H9 (cell line): ENCODE results near the gene PTGDR. TPM values are rescaled to one million over a fixed set of nuclear protein-coding genes. Genes with fewer than 3 reads are reported as not detected.
A peak's percentile ranks its signal among the peaks of the same experiment; 100 is the strongest.

Experiments used
- DNase-seq: peaks from one replicate; pipeline ENCODE4 v3.0.0-alpha.2; 2017
- H2AFZ ChIP-seq: one replicate; pipeline ENCODE4 v1.6.1; 2013; ENCODE audit warnings: mild to moderate bottlenecking, low read length, control low read depth, moderate library complexity
- H2AK5ac ChIP-seq: 2 replicates; pipeline ENCODE4 v1.6.1; 2013; ENCODE audit warnings: low read length, control low read depth, mixed read lengths; ENCODE audit not compliant: insufficient read length
- H2BK120ac ChIP-seq: one replicate; pipeline ENCODE4 v1.6.1; 2013; ENCODE audit warnings: low read depth, mild to moderate bottlenecking, low read length, control low read depth, inconsistent platforms; ENCODE audit not compliant: poor library complexity, severe bottlenecking
- H2BK12ac ChIP-seq: 2 replicates; pipeline ENCODE4 v1.6.1; 2013; ENCODE audit warnings: low read length, control low read depth, mixed read lengths, low read depth; ENCODE audit not compliant: insufficient read length
- H2BK15ac ChIP-seq: 2 replicates; pipeline ENCODE4 v1.6.1; 2013; ENCODE audit warnings: low read depth, low read length, control low read depth
- H2BK20ac ChIP-seq: one replicate; pipeline ENCODE4 v1.6.1; 2013; ENCODE audit warnings: low read depth, mild to moderate bottlenecking, low read length, control low read depth, inconsistent platforms; ENCODE audit not compliant: poor library complexity, severe bottlenecking
- H2BK5ac ChIP-seq: 2 replicates; pipeline ENCODE4 v1.6.1; 2013; ENCODE audit warnings: low read length, control low read depth, mixed read lengths; ENCODE audit not compliant: insufficient read length
- H3K14ac ChIP-seq: 2 replicates; pipeline ENCODE4 v1.6.1; 2013; ENCODE audit warnings: low read length, control low read depth; ENCODE audit not compliant: insufficient read depth
- H3K18ac ChIP-seq: 2 replicates; pipeline ENCODE4 v1.6.1; 2013; ENCODE audit warnings: low read depth, mild to moderate bottlenecking, mixed read lengths, low read length, control low read depth; ENCODE audit not compliant: insufficient read length
- H3K23ac ChIP-seq: 2 replicates; pipeline ENCODE4 v1.6.1; 2013; ENCODE audit warnings: low read length, control low read depth, mixed read lengths, low read depth; ENCODE audit not compliant: insufficient read length
- H3K23me2 ChIP-seq: 2 replicates; pipeline ENCODE4 v1.6.1; 2013; ENCODE audit warnings: low read depth, mild to moderate bottlenecking, mixed read lengths, low read length, control low read depth; ENCODE audit not compliant: insufficient read length, poor library complexity, severe bottlenecking
- H3K27ac ChIP-seq: 2 replicates; pipeline ENCODE4 v1.5.1; 2013; ENCODE audit warnings: low read length, control low read depth, mixed read lengths, low read depth; ENCODE audit not compliant: insufficient read length
- H3K27me3 ChIP-seq: 2 replicates; pipeline ENCODE4 v1.6.1; 2013; ENCODE audit warnings: low read length, control low read depth, inconsistent platforms; ENCODE audit not compliant: insufficient read depth
- H3K4ac ChIP-seq: 2 replicates; pipeline ENCODE4 v1.6.1; 2013; ENCODE audit warnings: low read depth, mild to moderate bottlenecking, control low read depth, inconsistent platforms, low read length, moderate library complexity
- H3K4me1 ChIP-seq: 2 replicates; pipeline ENCODE4 v1.6.1; 2013; ENCODE audit warnings: low read length, control low read depth, inconsistent platforms; ENCODE audit not compliant: insufficient read depth
- H3K4me2 ChIP-seq: 2 replicates; pipeline ENCODE4 v1.6.1; 2013; ENCODE audit warnings: low read length, control low read depth, mixed read lengths; ENCODE audit not compliant: insufficient read length, insufficient read depth
- H3K56ac ChIP-seq: 2 replicates; pipeline ENCODE4 v1.6.1; 2013; ENCODE audit warnings: low read depth, mild to moderate bottlenecking, mixed read lengths, low read length, control low read depth; ENCODE audit not compliant: insufficient read length
- H3K79me1 ChIP-seq: 2 replicates; pipeline ENCODE4 v1.6.1; 2013; ENCODE audit warnings: low read depth, mild to moderate bottlenecking, moderate library complexity, low read length, control low read depth, inconsistent platforms; ENCODE audit not compliant: insufficient read depth, poor library complexity, severe bottlenecking
- H3K79me2 ChIP-seq: 2 replicates; pipeline ENCODE4 v1.6.1; 2013; ENCODE audit warnings: low read length, control low read depth, inconsistent platforms; ENCODE audit not compliant: insufficient read depth
- H3K9ac ChIP-seq: 2 replicates; pipeline ENCODE4 v1.6.1; 2013; ENCODE audit warnings: low read length, control low read depth, mixed read lengths; ENCODE audit not compliant: insufficient read length; ENCODE audit errors: extremely low read depth
- H3K9me3 ChIP-seq: one replicate; pipeline ENCODE4 v1.6.1; 2013; ENCODE audit warnings: low read depth, low read length, inconsistent platforms; ENCODE audit not compliant: control insufficient read depth
- H3T11ph ChIP-seq: one replicate; pipeline ENCODE4 v1.6.1; 2013; ENCODE audit warnings: mild to moderate bottlenecking, low read length, control low read depth, inconsistent platforms
- H4K20me1 ChIP-seq: one replicate; pipeline ENCODE4 v1.6.1; 2013; ENCODE audit not compliant: control insufficient read depth, insufficient read length, insufficient read depth
- H4K5ac ChIP-seq: 2 replicates; pipeline ENCODE4 v1.6.1; 2013; ENCODE audit warnings: low read depth, mild to moderate bottlenecking, mixed read lengths, low read length, control low read depth; ENCODE audit not compliant: insufficient read length
- H4K8ac ChIP-seq: replicated peaks from 2 replicates; pipeline ENCODE4 v1.6.1; 2013; ENCODE audit warnings: low read length, control low read depth, mixed read lengths, low read depth; ENCODE audit not compliant: insufficient read length
- H4K91ac ChIP-seq: 2 replicates; pipeline ENCODE4 v1.6.1; 2013; ENCODE audit warnings: low read depth, mild to moderate bottlenecking, moderate library complexity, mixed read lengths, low read length, control low read depth; ENCODE audit not compliant: insufficient read length
- H3K27ac Mint-ChIP-seq, 3 experiments: 2 replicates in 2 of 3; 3 replicates in 1 of 3; pipeline ENCODE4 v1.8.0; 2020 to 2021; ENCODE audit warnings: mixed read lengths in 3 of 3, mild to moderate bottlenecking in 1 of 3, moderate library complexity in 1 of 3
- H3K27me3 Mint-ChIP-seq: 2 replicates; pipeline ENCODE4 v1.8.0; 2021; ENCODE audit warnings: low read depth, mild to moderate bottlenecking, moderate library complexity, mixed read lengths
- H3K36me3 Mint-ChIP-seq, 3 experiments: 2 replicates in 2 of 3; 3 replicates in 1 of 3; pipeline ENCODE4 v1.8.0; 2020 to 2021; ENCODE audit warnings: low read depth in 3 of 3, mixed read lengths in 3 of 3; ENCODE audit not compliant: insufficient read depth in 1 of 3
- H3K4me1 Mint-ChIP-seq, 2 experiments: 2 replicates each; pipeline ENCODE4 v1.8.0; 2020; ENCODE audit warnings: mixed read lengths in 2 of 2
- H3K4me3 Mint-ChIP-seq, 2 experiments: 2 replicates in 1 of 2; 3 replicates in 1 of 2; pipeline ENCODE4 v1.8.0; 2020 to 2021; ENCODE audit warnings: mild to moderate bottlenecking in 2 of 2, mixed read lengths in 2 of 2, moderate library complexity in 1 of 2
- H3K9me3 Mint-ChIP-seq, 2 experiments: 2 replicates in 1 of 2; 3 replicates in 1 of 2; pipeline ENCODE4 v1.8.0; 2020; ENCODE audit warnings: mild to moderate bottlenecking in 2 of 2, mixed read lengths in 2 of 2, moderate library complexity in 1 of 2
- WGBS: extraction: QIAGEN DNeasy Blood & Tissue Kit; methylation state at CpG from one replicate; pipeline ENCODE4 v1.1.7; 2013; ENCODE audit warnings: missing lambda C conversion rate, low lambda C conversion rate, mixed read lengths; ENCODE audit not compliant: insufficient read length; ENCODE audit errors: extremely low coverage; 5-methylcytosine and 5-hydroxymethylcytosine counted together
- long read RNA-seq: library from polyadenylated mRNA; unstranded; transcript quantifications from one replicate; pipeline ENCODE4 v2.0.0, GENCODE V29; 2020
- total RNA-seq: library from RNA; stranded (reverse); gene quantifications from 2 replicates; pipeline ENCODE4 v1.2.1, GENCODE V29; 2021
- TF ChIP-seq, protein P1 (sequence below): fragments of 200-600 bp; sonication (generic); conservative IDR thresholded peaks from 3 replicates; pipeline ENCODE4 v1.8.0; 2021; ENCODE audit warnings: antibody characterized with exemption, mild to moderate bottlenecking

The PTGDR gene, protein sequence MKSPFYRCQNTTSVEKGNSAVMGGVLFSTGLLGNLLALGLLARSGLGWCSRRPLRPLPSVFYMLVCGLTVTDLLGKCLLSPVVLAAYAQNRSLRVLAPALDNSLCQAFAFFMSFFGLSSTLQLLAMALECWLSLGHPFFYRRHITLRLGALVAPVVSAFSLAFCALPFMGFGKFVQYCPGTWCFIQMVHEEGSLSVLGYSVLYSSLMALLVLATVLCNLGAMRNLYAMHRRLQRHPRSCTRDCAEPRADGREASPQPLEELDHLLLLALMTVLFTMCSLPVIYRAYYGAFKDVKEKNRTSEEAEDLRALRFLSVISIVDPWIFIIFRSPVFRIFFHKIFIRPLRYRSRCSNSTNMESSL
- not detected in 2 replicates for total RNA-seq
- long read RNA-seq: 0 reads

DNA sequence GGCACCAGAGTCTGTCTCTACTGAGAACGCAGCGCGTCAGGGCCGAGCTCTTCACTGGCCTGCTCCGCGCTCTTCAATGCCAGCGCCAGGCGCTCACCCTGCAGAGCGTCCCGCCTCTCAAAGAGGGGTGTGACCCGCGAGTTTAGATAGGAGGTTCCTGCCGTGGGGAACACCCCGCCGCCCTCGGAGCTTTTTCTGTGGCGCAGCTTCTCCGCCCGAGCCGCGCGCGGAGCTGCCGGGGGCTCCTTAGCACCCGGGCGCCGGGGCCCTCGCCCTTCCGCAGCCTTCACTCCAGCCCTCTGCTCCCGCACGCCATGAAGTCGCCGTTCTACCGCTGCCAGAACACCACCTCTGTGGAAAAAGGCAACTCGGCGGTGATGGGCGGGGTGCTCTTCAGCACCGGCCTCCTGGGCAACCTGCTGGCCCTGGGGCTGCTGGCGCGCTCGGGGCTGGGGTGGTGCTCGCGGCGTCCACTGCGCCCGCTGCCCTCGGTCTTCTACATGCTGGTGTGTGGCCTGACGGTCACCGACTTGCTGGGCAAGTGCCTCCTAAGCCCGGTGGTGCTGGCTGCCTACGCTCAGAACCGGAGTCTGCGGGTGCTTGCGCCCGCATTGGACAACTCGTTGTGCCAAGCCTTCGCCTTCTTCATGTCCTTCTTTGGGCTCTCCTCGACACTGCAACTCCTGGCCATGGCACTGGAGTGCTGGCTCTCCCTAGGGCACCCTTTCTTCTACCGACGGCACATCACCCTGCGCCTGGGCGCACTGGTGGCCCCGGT lies at the start of gene PTGDR:
Gene PTGDR, plus strand, starts transcription at position 198 of the 778 bp plus-strand sequence. Its CDS starts 117 bp downstream, at position 315.
- H3K27ac Mint-ChIP-seq: peak within 1 kb of the TSS in 1 of 3 experiments; percentile 3; a peak in 2 of 7 replicates
- Histone ChIP-seq H3K4me1 (peaks cover 2% of the 10 kb centered on the region; the same call in 1 of the 2 replicates), H3K4me2 (peak within 1 kb of the TSS; percentile 65), H4K8ac (no peak within 1 kb of the TSS), H3K14ac (no peak within 1 kb of the TSS), H4K91ac (no peak within 1 kb of the TSS), H2BK20ac (no peak within 1 kb of the TSS), H4K20me1 (no peaks in the 10 kb centered on the region), H2BK5ac (no peak within 1 kb of the TSS), H3K18ac (no peak within 1 kb of the TSS), H3K27me3 (peaks cover 39% of the 10 kb centered on the region), H3K79me1 (no peaks in the 10 kb centered on the region), H3K9me3 (no peaks in the 10 kb centered on the region), H2BK15ac (no peak within 1 kb of the TSS), H3K23ac (no peak within 1 kb of the TSS), H3K23me2 (peaks cover 16% of the 10 kb centered on the region), H3K9ac (no peak within 1 kb of the TSS), H3K56ac (no peak within 1 kb of the TSS), H3K4ac (no peak within 1 kb of the TSS), H4K5ac (no peak within 1 kb of the TSS), H2AK5ac (no peak within 1 kb of the TSS), H2BK12ac (no peak within 1 kb of the TSS), H3T11ph (no peak within 1 kb of the TSS), H3K79me2 (no peaks in the 10 kb centered on the region), H2AFZ (peak within 1 kb of the TSS; percentile 1), H2BK120ac (no peak within 1 kb of the TSS), H3K27ac (no peak within 1 kb of the TSS)
- H3K4me1 Mint-ChIP-seq: peaks cover 21 to 25% of the 10 kb centered on the region in 2 experiments
- peaks cover 0 to 3% (median 0%) of the 10 kb centered on the region in 3 experiments; a peak in 2 of 7 replicates for H3K36me3 Mint-ChIP-seq
- DNase-seq: peak; percentile 59
- H3K4me3 Mint-ChIP-seq: peak within 1 kb of the TSS; percentile 73 to 90
- no CpG with 5 or more reads among the region's 63 CpGs for WGBS
- peaks cover 0 to 3% of the 10 kb centered on the region in 2 experiments; a peak in 2 of 5 replicates for H3K9me3 Mint-ChIP-seq
- peaks cover 79% of the 10 kb centered on the region for H3K27me3 Mint-ChIP-seq
- TF ChIP-seq, protein P1, sequence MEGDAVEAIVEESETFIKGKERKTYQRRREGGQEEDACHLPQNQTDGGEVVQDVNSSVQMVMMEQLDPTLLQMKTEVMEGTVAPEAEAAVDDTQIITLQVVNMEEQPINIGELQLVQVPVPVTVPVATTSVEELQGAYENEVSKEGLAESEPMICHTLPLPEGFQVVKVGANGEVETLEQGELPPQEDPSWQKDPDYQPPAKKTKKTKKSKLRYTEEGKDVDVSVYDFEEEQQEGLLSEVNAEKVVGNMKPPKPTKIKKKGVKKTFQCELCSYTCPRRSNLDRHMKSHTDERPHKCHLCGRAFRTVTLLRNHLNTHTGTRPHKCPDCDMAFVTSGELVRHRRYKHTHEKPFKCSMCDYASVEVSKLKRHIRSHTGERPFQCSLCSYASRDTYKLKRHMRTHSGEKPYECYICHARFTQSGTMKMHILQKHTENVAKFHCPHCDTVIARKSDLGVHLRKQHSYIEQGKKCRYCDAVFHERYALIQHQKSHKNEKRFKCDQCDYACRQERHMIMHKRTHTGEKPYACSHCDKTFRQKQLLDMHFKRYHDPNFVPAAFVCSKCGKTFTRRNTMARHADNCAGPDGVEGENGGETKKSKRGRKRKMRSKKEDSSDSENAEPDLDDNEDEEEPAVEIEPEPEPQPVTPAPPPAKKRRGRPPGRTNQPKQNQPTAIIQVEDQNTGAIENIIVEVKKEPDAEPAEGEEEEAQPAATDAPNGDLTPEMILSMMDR: no peak
